ENCODE results near the gene ASIC1. TPM values are rescaled to one million over a fixed set of nuclear protein-coding genes. Genes with fewer than 3 reads are reported as not detected.
"Not testable (repeated sequence)": the region's sequence is repeated elsewhere in the genome, so short reads cannot be mapped to it uniquely, and the experiment has no call there.

Gene ASIC1
- total RNA-seq, 1 experiment from 2014 or later: 3.5 TPM

- no peaks in the 10 kb centered on the region for H3K27me3 Mint-ChIP-seq (ENCODE audit: unreplicated experiment)
- CTCF ChIA-PET: interaction anchor here (0.6 to 1.1 kb wide), 3 partner anchors 8 to 46 kb away, joined by 3 to 4 read pairs (median 3); no protein-coding TSS in a partner anchor
- TF ChIP-seq CTCF (IDR thresholded peaks at IDR 0.05; ENCODE audit: unreplicated experiment): no peak
- peaks cover 10% of the 10 kb centered on the region for H3K4me1 Mint-ChIP-seq (ENCODE audit: low read depth, unreplicated experiment)
- H3K27ac Mint-ChIP-seq (ENCODE audit: unreplicated experiment): peak overlapping the region; percentile 78
- no peaks in the 10 kb centered on the region for H3K9me3 Mint-ChIP-seq (ENCODE audit: low read depth, unreplicated experiment)
- intact Hi-C loops (cut with micrococcal nuclease; ENCODE audit: unreplicated experiment): no loop called here
- H3K36me3 Mint-ChIP-seq (ENCODE audit: insufficient read depth, unreplicated experiment): peaks cover 17% of the 10 kb centered on the region
- DNase-seq: no peak
- H3K4me3 Mint-ChIP-seq (ENCODE audit: low read depth, unreplicated experiment): peak overlapping the region; percentile 93
- BruUV-seq (replicated peaks): no TSS peak
These were observed 32.6 kb upstream of the ASIC1 start for GRCh38 chr12:50024805-50025186.

GRCh38 chr12:50025187-50026059, 32.0 kb upstream of the ASIC1 start, which contains the start of gene RACGAP1:
Gene RACGAP1, minus strand, starts transcription at chr12:50025494. Its CDS starts 8,779 bp downstream, at chr12:50016715.
- no TSS peak for BruUV-seq (replicated peaks)
- Mint-ChIP-seq H3K9me3 (ENCODE audit: low read depth, unreplicated experiment) (no peaks in the 10 kb centered on the region), H3K4me3 (ENCODE audit: low read depth, unreplicated experiment) (peak within 1 kb of the TSS; percentile 93), H3K27ac (ENCODE audit: unreplicated experiment) (peak within 1 kb of the TSS; percentile 78), H3K27me3 (ENCODE audit: unreplicated experiment) (no peaks in the 10 kb centered on the region), H3K4me1 (ENCODE audit: low read depth, unreplicated experiment) (peaks cover 10% of the 10 kb centered on the region), H3K36me3 (ENCODE audit: insufficient read depth, unreplicated experiment) (peaks cover 17% of the 10 kb centered on the region)
- DNase-seq: peak; percentile 90
- CTCF ChIA-PET: interaction anchor here (0.6 to 1.1 kb wide), 4 partner anchors 8 to 80 kb away, joined by 3 to 4 read pairs (median 3); no protein-coding TSS in a partner anchor
- no peak for TF ChIP-seq CTCF (IDR thresholded peaks at IDR 0.05; ENCODE audit: unreplicated experiment)
- intact Hi-C loops (cut with micrococcal nuclease; ENCODE audit: unreplicated experiment): no loop called here

- BruUV-seq (replicated peaks): no TSS peak
- no peak for TF ChIP-seq CTCF (IDR thresholded peaks at IDR 0.05; ENCODE audit: unreplicated experiment)
- no peaks in the 10 kb centered on the region for H3K27me3 Mint-ChIP-seq (ENCODE audit: unreplicated experiment)
- CTCF ChIA-PET: no interaction called here
- no peak overlapping the region for H3K27ac Mint-ChIP-seq (ENCODE audit: unreplicated experiment)
- H3K4me1 Mint-ChIP-seq (ENCODE audit: low read depth, unreplicated experiment): peaks cover 10% of the 10 kb centered on the region
- peaks cover 17% of the 10 kb centered on the region for H3K36me3 Mint-ChIP-seq (ENCODE audit: insufficient read depth, unreplicated experiment)
- DNase-seq: no peak
- H3K4me3 Mint-ChIP-seq (ENCODE audit: low read depth, unreplicated experiment): no peak overlapping the region
- intact Hi-C loops (cut with micrococcal nuclease; ENCODE audit: unreplicated experiment): no loop called here
- H3K9me3 Mint-ChIP-seq (ENCODE audit: low read depth, unreplicated experiment): no peaks in the 10 kb centered on the region
These were observed 30.7 kb upstream of the ASIC1 start for GRCh38 chr12:50026691-50027090.

- H3K4me3 Mint-ChIP-seq (ENCODE audit: low read depth, unreplicated experiment); H3K27ac Mint-ChIP-seq (ENCODE audit: unreplicated experiment); BruUV-seq (replicated peaks); H3K9me3 Mint-ChIP-seq (ENCODE audit: low read depth, unreplicated experiment); CTCF ChIA-PET; H3K4me1 Mint-ChIP-seq (ENCODE audit: low read depth, unreplicated experiment); H3K36me3 Mint-ChIP-seq (ENCODE audit: insufficient read depth, unreplicated experiment); intact Hi-C loops (cut with micrococcal nuclease; ENCODE audit: unreplicated experiment); H3K27me3 Mint-ChIP-seq (ENCODE audit: unreplicated experiment); DNase-seq: not testable (repeated sequence)
These were observed 26.9 kb upstream of the ASIC1 start for GRCh38 chr12:50030449-50030848.

GRCh38 chr12:50032515-50032853, 24.9 kb upstream of the ASIC1 start:
- DNase-seq: no peak
- Mint-ChIP-seq H3K27me3 (ENCODE audit: unreplicated experiment) (no peaks in the 10 kb centered on the region), H3K27ac (ENCODE audit: unreplicated experiment) (no peak overlapping the region), H3K9me3 (ENCODE audit: low read depth, unreplicated experiment) (no peaks in the 10 kb centered on the region), H3K4me3 (ENCODE audit: low read depth, unreplicated experiment) (no peak overlapping the region), H3K36me3 (ENCODE audit: insufficient read depth, unreplicated experiment) (no peaks in the 10 kb centered on the region), H3K4me1 (ENCODE audit: low read depth, unreplicated experiment) (no peaks in the 10 kb centered on the region)
- intact Hi-C loops (cut with micrococcal nuclease; ENCODE audit: unreplicated experiment): no loop called here
- TF ChIP-seq CTCF (IDR thresholded peaks at IDR 0.05; ENCODE audit: unreplicated experiment): no peak
- no TSS peak for BruUV-seq (replicated peaks)
- CTCF ChIA-PET: no interaction called here
